Psoas muscle (tissue), 8 donors: ENCODE measurements around the gene MYO3B. TPM values are rescaled to one million over a fixed set of nuclear protein-coding genes. Genes with fewer than 3 reads are reported as not detected.

Experiments used
- ATAC-seq, 4 donors: fragments of 200-7000 bp; cut with Tn5 transposase; one replicate each; pipeline ENCODE4 v1.9.1; 2020; ENCODE audit warnings: moderate library complexity in 3 of 4, mild to moderate bottlenecking in 2 of 4
- DNase-seq, 2 donors: peaks; one replicate each; pipeline ENCODE4 v3.0.0-alpha.2; 2020
- H3K27ac ChIP-seq: fragments of 200-600 bp; one replicate; pipeline ENCODE4 v1.8.0; 2022
- H3K27me3 ChIP-seq, 3 donors: fragments of 200-600 bp in 1 of 3; one replicate each; pipeline versions ENCODE4 v1.6.1 to v1.8.0; 2013 to 2022; ENCODE audit warnings: low read length in 2 of 3, mild to moderate bottlenecking in 2 of 3, moderate library complexity in 1 of 3; ENCODE audit not compliant: insufficient read depth in 3 of 3
- H3K36me3 ChIP-seq, 2 donors: fragments of 200-600 bp in 1 of 2; one replicate each; pipeline versions ENCODE4 v1.6.1 to v1.8.0; 2013 to 2022; ENCODE audit warnings: low read depth in 1 of 2, mild to moderate bottlenecking in 1 of 2, moderate library complexity in 1 of 2; ENCODE audit not compliant: insufficient read depth in 1 of 2
- H3K4me1 ChIP-seq: fragments of 200-600 bp; one replicate; pipeline ENCODE4 v1.8.0; 2022
- H3K4me3 ChIP-seq: fragments of 200-600 bp; one replicate; pipeline ENCODE4 v1.8.0; 2022; ENCODE audit warnings: mild to moderate bottlenecking
- H3K9me3 ChIP-seq: fragments of 200-600 bp; one replicate; pipeline ENCODE4 v1.8.0; 2022
- WGBS, 3 donors: extraction: QIAGEN DNeasy Blood & Tissue Kit; methylation state at CpG; one replicate each; pipeline versions ENCODE4 v1.1.6 to v1.1.7; 2013; 5-methylcytosine and 5-hydroxymethylcytosine counted together
- intact Hi-C, 2 donors: fragments of 100-400 bp; cut with DNase I; formaldehyde crosslinking; loops; one replicate each; pipeline versions ENCODE4 v1.11.0 to v1.14.2; 2022
- polyA plus RNA-seq, 3 donors: library from polyadenylated mRNA; stranded (reverse); fragments of 200-250 nt; gene quantifications; one replicate each; pipeline ENCODE4 v1.2.3, GENCODE V29; 2013
- total RNA-seq, 4 donors: library from RNA; stranded (reverse); fragmentation: NEBNext Ultra II Directional in 2 of 4; extraction: Animal tissue kit (Norgen Biotek cat#: 25700) in 2 of 4; gene quantifications; one replicate each; pipeline versions ENCODE4 v1.2.1 to v1.2.4, GENCODE V29; 2021 to 2023
- TF ChIP-seq, protein P1 (sequence below): fragments of 200-600 bp; IDR thresholded peaks from one replicate; pipeline ENCODE4 v1.8.0; 2022; ENCODE audit warnings: antibody characterized with exemption
- donor health status: healthy with polysubstance abuse.
- donor health status: DM: no; HTN: no; CAD: no; lungs with moderate emphysema.
- donor health status: Bipolar disorder and iron deficiency.
- donor health status: healthy.
- donor health status: DM: yes; HTN: yes; CAD: no.
- donor health status: DM: no; HTN: no; CAD: no.
- donor health status: DM: no; HTN: no; CAD: no.
- donor health status: DM: yes; HTN: yes; CAD: no.

MYO3B gene
- total and polyA plus RNA-seq, 7 donors, result 0.04 to 0.32 TPM; not detected in 5

- ATAC-seq, result no peak
- H3K9me3 ChIP-seq, result no peaks in the 10 kb centered on the region
- H3K4me3 ChIP-seq, result no peak overlapping the region
- 76 to 83% (median 82%) methylated on average over 2 of the region's 2 CpGs for WGBS, 3 donors
- H3K36me3 ChIP-seq, result no peaks in the 10 kb centered on the region
- DNase-seq, result no peak
- no peaks in the 10 kb centered on the region for H3K4me1 ChIP-seq
- intact Hi-C loops, result loop anchor here (10.0 kb wide), 2 partner anchors 339 to 409 kb away; partner anchors contain the start of gene GAD1 (in 1 of the 2)
- no peaks in the 10 kb centered on the region for H3K27me3 ChIP-seq
- TF ChIP-seq, protein P1, sequence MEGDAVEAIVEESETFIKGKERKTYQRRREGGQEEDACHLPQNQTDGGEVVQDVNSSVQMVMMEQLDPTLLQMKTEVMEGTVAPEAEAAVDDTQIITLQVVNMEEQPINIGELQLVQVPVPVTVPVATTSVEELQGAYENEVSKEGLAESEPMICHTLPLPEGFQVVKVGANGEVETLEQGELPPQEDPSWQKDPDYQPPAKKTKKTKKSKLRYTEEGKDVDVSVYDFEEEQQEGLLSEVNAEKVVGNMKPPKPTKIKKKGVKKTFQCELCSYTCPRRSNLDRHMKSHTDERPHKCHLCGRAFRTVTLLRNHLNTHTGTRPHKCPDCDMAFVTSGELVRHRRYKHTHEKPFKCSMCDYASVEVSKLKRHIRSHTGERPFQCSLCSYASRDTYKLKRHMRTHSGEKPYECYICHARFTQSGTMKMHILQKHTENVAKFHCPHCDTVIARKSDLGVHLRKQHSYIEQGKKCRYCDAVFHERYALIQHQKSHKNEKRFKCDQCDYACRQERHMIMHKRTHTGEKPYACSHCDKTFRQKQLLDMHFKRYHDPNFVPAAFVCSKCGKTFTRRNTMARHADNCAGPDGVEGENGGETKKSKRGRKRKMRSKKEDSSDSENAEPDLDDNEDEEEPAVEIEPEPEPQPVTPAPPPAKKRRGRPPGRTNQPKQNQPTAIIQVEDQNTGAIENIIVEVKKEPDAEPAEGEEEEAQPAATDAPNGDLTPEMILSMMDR, result no peak
- no peak overlapping the region for H3K27ac ChIP-seq
These were observed 227.4 kb downstream of the MYO3B start for GRCh38 chr2:170405326-170405725.

GRCh38 chr2:170408461-170409163 is 230.7 kb downstream of the MYO3B start:
- H3K27ac ChIP-seq, result no peak overlapping the region
- DNase-seq (no peak), ATAC-seq (peak in 1 of 4 donors; percentile 13)
- TF ChIP-seq, protein P1, result no peak
- H3K36me3 ChIP-seq, result no peaks in the 10 kb centered on the region
- intact Hi-C loops, result loop anchor here (2.0 to 10.0 kb wide), 3 partner anchors 336 to 406 kb away; partner anchors contain the start of gene GAD1 (in 1 of the 2)
- no peaks in the 10 kb centered on the region for H3K27me3 ChIP-seq
- no peaks in the 10 kb centered on the region for H3K4me1 ChIP-seq
- WGBS, 3 donors, result 32 to 33% (median 33%) methylated on average over 6 of the region's 6 CpGs
- no peak overlapping the region for H3K4me3 ChIP-seq
- H3K9me3 ChIP-seq, result no peaks in the 10 kb centered on the region

DNA sequence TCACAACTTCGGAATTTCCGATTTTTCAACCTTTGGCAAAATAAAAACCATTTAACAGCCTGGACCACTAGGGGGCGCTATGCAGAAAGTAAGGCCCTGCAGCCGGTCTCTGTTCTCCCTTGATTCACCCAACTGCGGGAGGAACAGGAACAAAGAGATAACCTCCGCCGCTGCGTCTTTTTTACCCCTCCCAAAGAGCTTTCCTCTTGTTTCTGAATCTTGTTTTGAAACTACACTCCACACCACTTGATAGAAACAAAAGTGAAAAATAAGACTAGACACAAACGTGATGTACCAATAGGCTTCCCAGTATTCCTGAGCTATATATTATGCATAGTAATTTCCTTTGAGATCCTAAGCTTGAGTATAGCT is 231.2 kb downstream of the MYO3B start:
- Histone ChIP-seq H3K4me1 (no peaks in the 10 kb centered on the region), H3K9me3 (no peaks in the 10 kb centered on the region), H3K27me3 (no peaks in the 10 kb centered on the region), H3K36me3 (no peaks in the 10 kb centered on the region), H3K27ac (no peak overlapping the region), H3K4me3 (no peak overlapping the region)
- intact Hi-C loops, result loop anchor here (2.0 to 10.0 kb wide), 3 partner anchors 336 to 406 kb away; partner anchors contain the start of gene GAD1 (in 1 of the 2)
- ATAC-seq (peak in 2 of 4 donors; percentile 49 to 63), DNase-seq (peak; percentile 43 to 66)
- TF ChIP-seq, protein P1, result peak; percentile 87
- WGBS, 3 donors, result 2 to 7% (median 3%) methylated on average over 9 of the region's 9 CpGs

GRCh38 chr2:170411660-170412059 is 233.7 kb downstream of the MYO3B start:
- no peak for DNase-seq
- no peak for ATAC-seq
- Histone ChIP-seq H3K27ac (no peak overlapping the region), H3K27me3 (peaks cover 0 to 3% (median 0%) of the 10 kb centered on the region in 3 donors), H3K4me3 (no peak overlapping the region), H3K36me3 (no peaks in the 10 kb centered on the region), H3K9me3 (no peaks in the 10 kb centered on the region), H3K4me1 (no peaks in the 10 kb centered on the region)
- TF ChIP-seq, protein P1, result no peak
- intact Hi-C loops, result no loop called here
